NB4 (cell line): ENCODE results near the gene CGB2.
"Not testable (repeated sequence)": the region's sequence is repeated elsewhere in the genome, so short reads cannot be mapped to it uniquely, and the experiment has no call there.

Experiments used
- DNase-seq: peaks from one replicate; pipeline ENCODE4 v3.0.0; 2010; ENCODE audit warnings: low read depth
- H3K4me3 ChIP-seq: one replicate; pipeline ENCODE4 v1.5.1; 2011; ENCODE audit warnings: mild to moderate bottlenecking, low read depth, low read length, moderate library complexity
- MYC ChIP-seq: IDR thresholded peaks from 2 replicates; pipeline ENCODE4 v1.6.1; 2011; ENCODE audit warnings: low read depth, low read length
- POLR2A ChIP-seq: IDR thresholded peaks from 2 replicates; pipeline ENCODE4 v1.6.1; 2011; ENCODE audit warnings: mild to moderate bottlenecking; ENCODE audit not compliant: insufficient read length; ENCODE audit errors: extremely low read depth
- TF ChIP-seq, protein P1 (sequence below): IDR thresholded peaks from one replicate; pipeline ENCODE4 v1.5.1; 2012; ENCODE audit warnings: low read depth, low read length
- TF ChIP-seq, protein P2 (sequence below): IDR thresholded peaks from 2 replicates; pipeline ENCODE4 v1.6.1; 2011; ENCODE audit warnings: low read depth, low read length

CGB2 gene

DNA sequence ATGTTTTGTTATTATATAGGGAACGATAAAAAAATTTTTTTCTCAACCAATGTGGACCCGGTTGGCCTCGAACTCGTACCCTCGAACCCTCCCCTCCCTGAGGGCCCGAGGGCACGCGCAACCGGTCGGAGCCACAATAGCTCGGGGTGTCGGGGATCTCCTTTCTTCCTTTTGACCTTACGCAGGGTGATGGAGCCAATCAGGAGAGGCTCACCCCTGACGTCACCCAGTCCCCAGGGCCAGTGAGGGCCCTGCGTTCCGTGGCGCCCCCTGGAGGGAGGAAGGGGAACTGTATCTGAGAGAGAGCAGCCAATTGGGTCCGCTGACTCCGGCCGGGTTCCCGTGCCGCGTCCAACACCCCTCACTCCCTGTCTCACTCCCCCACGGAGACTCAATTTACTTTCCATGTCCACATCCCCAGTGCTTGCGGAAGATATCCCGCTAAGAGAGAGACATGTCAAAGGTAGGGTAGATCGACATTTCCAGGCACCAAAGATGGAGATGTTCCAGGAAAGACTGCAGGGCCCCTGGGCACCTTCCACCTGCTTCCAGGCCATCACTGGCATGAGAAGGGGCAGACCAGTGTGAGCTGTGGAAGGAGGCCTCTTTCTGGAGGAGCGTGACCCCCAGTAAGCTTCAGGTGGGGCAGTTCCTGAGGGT, at the start of gene CGB2:
CGB2 (plus strand) TSS at position 249 of the 660 bp plus-strand sequence; CDS start at position 455, 206 bp downstream.
- H3K4me3 ChIP-seq, DNase-seq: not testable (repeated sequence)
- TF ChIP-seq, protein P1, sequence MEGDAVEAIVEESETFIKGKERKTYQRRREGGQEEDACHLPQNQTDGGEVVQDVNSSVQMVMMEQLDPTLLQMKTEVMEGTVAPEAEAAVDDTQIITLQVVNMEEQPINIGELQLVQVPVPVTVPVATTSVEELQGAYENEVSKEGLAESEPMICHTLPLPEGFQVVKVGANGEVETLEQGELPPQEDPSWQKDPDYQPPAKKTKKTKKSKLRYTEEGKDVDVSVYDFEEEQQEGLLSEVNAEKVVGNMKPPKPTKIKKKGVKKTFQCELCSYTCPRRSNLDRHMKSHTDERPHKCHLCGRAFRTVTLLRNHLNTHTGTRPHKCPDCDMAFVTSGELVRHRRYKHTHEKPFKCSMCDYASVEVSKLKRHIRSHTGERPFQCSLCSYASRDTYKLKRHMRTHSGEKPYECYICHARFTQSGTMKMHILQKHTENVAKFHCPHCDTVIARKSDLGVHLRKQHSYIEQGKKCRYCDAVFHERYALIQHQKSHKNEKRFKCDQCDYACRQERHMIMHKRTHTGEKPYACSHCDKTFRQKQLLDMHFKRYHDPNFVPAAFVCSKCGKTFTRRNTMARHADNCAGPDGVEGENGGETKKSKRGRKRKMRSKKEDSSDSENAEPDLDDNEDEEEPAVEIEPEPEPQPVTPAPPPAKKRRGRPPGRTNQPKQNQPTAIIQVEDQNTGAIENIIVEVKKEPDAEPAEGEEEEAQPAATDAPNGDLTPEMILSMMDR: peak; percentile 34

DNA sequence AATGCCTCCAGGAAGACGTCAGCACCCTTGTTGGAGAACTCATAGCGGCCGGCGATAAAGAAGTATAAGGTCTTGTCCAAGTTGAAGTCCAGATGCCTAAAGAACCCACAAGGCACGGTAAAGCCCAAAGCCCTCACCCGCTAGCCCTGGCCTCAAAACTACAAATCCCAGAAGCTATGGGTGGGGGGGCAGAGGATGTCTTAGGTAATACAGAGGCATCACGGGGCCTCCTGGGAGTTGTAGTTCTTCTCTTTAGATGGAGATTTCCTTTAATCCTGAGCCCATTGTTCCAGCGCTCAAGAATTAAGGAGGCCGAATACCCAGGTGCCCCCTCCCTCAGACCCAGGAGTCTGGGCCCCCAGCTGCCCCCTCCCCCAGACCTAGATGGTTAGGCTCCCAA, 49.4 kb upstream of the CGB2 start:
- H3K4me3 ChIP-seq: no peak overlapping the region
- no peak for DNase-seq
- TF ChIP-seq, protein P1: no peak
- TF ChIP-seq, protein P2, sequence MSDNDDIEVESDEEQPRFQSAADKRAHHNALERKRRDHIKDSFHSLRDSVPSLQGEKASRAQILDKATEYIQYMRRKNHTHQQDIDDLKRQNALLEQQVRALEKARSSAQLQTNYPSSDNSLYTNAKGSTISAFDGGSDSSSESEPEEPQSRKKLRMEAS: no peak
- TF ChIP-seq MYC (no peak), POLR2A (no peak)

DNA sequence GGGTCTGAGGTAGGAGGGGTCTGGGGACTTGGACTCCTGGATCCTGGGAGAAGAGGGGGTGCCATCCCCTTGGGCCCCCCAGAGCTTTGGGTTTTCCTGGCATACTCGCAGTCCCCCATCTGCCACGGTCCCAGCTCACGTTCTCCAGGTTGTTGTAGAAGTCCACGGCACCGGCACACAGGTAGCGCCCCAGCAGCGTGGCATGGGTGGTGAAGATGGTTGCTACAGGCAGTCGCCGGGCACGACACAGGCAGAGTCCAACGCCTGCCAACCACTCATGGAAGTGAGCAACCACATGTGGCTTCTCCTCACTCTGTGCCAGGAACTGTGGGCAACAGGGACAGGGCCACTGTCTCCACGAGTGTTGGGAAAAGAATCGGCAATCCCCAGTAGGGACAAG, 46.0 kb upstream of the CGB2 start:
- no peak overlapping the region for H3K4me3 ChIP-seq
- no peak for DNase-seq
- TF ChIP-seq, protein P2: no peak
- no peak for TF ChIP-seq MYC
- TF ChIP-seq, protein P1: no peak
- TF ChIP-seq POLR2A: no peak

DNA sequence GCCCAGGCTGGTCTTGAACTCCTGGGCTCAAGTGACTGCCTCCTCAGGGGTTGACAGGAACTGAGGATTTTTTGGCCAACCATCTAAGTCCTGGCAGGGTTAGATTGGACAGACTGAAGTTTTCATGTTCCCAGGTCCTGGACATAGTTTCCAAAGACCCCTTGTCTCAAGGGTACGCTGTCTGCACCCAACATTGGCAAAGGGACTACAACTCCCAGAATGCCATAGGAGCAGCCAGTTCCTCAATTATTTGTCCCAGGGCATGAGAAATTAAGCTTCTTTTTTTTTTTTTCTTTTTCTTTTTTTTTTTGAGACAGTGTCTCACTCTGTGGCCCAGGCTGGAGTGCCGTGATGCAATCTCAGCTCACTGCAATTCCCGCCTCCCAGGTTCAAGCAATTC, 45.5 kb upstream of the CGB2 start:
- no peak for DNase-seq
- TF ChIP-seq, protein P2: no peak
- TF ChIP-seq, protein P1: no peak
- TF ChIP-seq MYC (no peak), POLR2A (no peak)
- no peak overlapping the region for H3K4me3 ChIP-seq

DNA sequence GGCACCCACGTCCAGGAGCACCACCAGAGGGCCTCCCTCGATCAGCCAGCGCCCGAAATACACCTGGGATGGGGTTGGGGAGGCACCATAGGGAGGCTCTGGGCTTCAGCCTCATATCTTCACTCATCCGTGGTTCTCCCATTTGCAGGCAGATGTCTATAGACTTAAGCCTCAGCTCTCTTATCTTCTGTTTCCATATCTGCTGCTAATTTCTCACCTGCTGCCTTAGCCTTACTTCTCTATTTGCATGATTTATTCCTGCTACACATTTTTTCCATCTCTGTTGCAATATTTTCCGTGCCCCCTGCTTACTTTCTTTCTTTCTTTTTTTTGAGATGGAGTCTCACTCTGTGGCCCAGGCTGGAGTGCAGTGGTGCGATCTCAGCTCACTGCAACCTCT, 44.4 kb upstream of the CGB2 start:
- TF ChIP-seq, protein P1: no peak
- TF ChIP-seq, protein P2: no peak
- no peak for TF ChIP-seq MYC
- no peak for TF ChIP-seq POLR2A
- no peak for DNase-seq
- no peak overlapping the region for H3K4me3 ChIP-seq

DNA sequence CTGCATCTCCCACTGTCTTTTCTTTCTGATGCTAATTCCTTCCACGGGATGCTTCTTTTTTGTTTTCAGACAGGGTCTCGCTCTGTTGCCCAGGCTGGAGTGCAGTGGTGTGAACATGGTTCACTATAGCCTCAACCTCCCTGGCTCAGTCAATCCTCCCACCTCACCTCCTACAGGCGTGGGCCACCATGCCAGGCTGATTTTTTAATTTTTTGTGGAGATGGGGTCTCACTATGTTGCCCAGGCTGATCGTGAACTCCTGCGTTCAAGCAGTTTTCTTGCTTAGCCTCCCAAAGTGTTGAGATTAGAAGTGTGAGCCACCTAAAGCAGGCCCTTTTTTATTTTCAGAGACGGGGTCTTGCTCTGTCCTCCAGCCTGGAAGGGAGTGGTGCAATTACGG, 43.4 kb upstream of the CGB2 start:
- DNase-seq: no peak
- H3K4me3 ChIP-seq: no peak overlapping the region
- TF ChIP-seq, protein P1: no peak
- no peak for TF ChIP-seq MYC
- TF ChIP-seq POLR2A: no peak
- TF ChIP-seq, protein P2: no peak
